Fibroblast of skin of scalp (primary cell): ENCODE data around the gene PIEZO1.

Experiments
- DNase-seq: peaks from one replicate; pipeline ENCODE4 v3.0.0-alpha.2; 2013

Gene PIEZO1

GRCh38 chr16:88816736-88817535 lies 31.9 kb upstream of the PIEZO1 start:
- DNase-seq, result no peak

GRCh38 chr16:88815901-88816589 lies 31.0 kb upstream of the PIEZO1 start:
- peak; percentile 20 for DNase-seq

DNA sequence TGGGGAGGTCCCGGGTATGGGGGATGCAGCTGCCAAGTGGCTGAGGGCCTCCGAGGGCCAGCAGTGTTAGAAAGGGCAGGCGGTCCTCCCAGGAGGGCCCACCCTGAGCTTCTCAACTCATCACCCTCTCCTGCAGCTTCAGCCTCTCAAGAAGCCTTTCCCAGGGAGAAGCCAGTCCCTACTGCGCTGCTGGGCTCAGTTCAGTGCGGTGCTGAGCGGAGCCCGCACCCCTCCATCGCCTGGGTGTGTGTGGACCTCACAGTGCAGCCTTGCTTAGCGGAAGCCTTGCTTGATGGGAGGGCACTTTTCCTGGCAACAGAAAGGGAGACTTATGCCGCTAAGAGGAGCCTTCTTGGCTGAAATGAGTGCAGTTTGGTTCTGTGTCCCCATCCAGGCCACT lies 30.2 kb upstream of the PIEZO1 start:
- DNase-seq, result no peak

DNA sequence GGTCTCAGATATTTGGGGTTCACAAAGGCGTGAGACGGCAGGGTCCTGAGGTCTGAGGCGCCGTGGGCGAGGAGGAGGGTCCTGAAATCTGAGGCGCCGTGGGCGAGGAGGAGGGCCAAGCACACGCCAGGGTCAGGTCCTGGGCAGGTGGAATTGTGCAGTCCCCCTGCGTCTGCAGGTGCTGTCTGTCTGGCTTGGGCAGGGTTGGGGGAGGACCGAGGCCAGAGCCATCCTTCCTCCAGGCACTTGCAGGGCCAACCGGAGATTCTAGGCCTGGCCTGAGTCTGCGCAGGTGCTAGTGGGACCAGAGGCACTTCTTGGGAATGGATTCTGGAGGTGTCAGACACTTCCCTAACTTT lies 29.1 kb upstream of the PIEZO1 start:
- no peak for DNase-seq

DNA sequence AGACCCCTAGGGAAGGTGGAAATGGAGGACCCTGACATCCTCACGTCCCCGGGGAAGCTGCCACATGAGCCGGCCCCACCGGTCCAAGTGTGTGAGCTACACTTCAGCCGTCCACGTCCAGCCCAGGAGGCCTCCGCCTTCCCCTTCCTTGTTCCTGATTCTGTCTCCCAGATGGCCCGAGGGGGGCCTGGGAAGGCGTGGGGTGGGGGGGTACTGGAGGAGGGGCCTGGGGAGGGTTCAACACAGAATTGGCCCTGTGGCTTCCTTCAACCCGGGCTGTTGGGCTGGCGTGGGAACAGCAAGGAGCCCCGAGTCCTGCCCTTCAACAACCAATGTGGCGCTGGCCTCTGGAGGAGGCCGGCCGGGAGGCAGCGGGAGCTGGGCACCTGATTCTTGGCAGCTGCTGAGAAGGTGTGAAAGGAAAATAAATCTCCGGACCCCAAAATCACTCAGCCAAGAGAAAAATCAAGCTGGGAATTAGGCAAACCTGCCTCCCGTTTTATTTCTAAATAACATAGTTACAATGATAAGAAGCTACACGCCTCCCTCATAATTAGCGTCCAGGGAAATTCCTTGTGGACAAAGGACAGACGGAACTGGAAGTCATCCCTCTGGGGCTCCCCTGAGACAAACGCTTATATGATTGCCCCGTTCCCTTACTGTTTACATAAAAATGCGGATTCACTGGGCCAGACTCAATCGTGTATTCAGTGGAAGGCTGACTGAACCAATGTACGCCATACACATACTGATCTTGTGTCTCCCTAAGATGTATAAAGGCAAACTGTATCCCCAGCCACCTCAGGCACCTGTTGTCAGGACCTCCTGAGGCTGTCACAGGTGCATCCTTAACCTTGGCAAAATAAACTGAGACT lies 28.5 kb upstream of the PIEZO1 start:
- DNase-seq, result no peak

DNA sequence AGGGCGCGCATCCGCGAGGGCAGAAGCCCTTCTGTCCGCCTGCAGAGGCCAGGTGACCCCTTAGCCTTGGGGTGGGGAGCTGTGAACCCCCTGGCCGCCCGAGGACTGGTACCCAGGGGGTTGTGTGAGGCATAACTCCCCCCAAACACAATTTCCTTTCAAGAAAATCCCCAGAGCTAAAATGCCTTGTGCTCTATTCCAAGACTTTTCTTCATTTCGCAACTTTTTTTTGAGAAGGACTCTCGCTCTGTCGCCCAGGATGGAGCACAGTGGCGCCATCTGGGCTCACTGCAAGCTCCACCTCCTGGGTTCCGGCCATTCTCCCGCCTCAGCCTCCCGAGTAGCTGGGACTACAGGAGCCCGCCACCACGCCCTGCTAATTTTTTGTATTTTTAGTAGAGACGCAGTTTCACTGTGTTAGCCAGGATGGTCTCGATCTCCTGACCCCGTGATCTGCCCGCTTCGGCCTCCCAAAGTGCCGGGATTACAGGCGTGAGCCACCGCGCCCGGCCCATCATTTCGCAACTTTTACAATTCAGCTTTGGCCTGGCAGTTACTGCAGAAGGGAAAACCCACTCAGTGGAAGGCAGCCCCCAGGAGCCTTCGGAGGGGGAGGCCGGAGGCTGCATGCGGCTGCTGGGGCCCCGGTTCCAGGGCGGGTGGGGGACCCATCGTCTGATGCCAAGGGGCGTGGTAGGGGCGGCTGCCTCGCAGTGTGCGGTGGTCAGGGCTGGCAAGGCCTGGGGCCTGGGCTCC lies 27.7 kb upstream of the PIEZO1 start:
- DNase-seq, result peak; percentile 51

- DNase-seq, result peak; percentile 93
Observed at GRCh38 chr16:88811769-88812512, 26.9 kb upstream of the PIEZO1 start, which contains the start of gene APRT. Gene APRT, minus strand, starts transcription at chr16:88811928. Its CDS starts 29 bp downstream, at chr16:88811899.

- peak; percentile 85 for DNase-seq
Observed at GRCh38 chr16:88810912-88811768, 26.1 kb upstream of the PIEZO1 start.

DNA sequence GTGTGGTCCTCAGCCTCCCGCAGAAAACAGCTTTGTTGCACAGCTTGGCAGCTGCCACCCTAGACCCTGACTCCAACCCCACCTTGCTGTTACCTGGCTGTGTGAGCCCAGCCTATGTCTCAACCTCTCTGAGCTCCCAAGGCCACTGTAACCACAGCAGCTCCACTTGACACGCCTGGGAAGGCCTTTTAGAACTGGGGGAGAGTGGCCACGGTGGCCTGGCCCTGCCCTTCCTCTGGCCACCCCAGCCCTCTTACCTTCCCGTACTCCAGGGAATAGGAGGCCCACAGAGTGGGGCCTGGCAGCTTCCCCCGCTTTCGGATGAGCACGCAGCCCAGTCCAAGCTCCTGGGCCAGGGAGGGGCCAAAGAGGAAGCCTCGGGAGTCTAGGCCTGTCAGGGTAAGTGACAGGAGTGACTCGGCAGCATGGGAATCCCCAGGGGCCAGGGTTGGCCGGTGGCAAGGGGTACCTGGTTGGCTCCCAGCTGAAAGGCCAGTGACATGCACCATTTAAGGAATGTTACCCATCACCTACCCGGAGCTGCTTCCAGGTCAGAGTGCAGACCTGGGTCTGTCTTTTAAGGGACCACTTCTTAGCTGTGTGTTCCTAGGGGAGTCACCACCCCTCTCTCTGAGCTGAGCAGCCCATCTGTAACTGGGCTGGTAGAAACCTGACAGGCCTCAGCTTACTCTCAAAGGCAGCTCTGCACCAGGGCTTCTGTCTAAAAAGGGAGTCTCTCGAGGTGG lies 25.3 kb upstream of the PIEZO1 start:
- no peak for DNase-seq

DNA sequence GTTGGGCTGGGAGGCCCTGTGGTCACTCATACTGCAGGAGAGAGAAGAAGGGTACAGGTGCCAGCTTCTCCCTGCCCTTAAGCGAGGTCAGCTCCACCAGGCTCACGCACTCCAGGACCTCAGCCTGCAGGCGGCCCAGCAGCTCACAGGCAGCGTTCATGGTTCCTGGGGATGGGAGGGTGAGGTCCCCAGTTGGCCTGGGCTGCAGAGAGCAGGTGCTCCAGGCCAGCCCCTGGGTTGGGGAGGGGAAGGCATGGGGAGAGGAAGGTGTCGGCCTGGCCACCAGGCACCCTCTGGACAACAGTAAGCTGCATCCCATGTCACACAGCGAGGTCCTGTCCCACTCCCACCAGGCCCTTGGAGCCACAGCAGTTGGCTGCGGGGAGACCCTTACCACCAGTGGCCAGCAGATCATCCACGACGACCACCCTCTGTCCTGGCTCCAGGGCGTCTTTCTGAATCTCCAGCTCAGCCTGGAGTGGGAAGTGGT lies 24.7 kb upstream of the PIEZO1 start:
- DNase-seq, result no peak

- DNase-seq, result no peak
Observed at GRCh38 chr16:88809068-88809675, 24.2 kb upstream of the PIEZO1 start.

GRCh38 chr16:88807626-88808453 lies 22.8 kb upstream of the PIEZO1 start:
- no peak for DNase-seq

GRCh38 chr16:88807142-88807625 lies 22.2 kb upstream of the PIEZO1 start:
- DNase-seq, result no peak

DNA sequence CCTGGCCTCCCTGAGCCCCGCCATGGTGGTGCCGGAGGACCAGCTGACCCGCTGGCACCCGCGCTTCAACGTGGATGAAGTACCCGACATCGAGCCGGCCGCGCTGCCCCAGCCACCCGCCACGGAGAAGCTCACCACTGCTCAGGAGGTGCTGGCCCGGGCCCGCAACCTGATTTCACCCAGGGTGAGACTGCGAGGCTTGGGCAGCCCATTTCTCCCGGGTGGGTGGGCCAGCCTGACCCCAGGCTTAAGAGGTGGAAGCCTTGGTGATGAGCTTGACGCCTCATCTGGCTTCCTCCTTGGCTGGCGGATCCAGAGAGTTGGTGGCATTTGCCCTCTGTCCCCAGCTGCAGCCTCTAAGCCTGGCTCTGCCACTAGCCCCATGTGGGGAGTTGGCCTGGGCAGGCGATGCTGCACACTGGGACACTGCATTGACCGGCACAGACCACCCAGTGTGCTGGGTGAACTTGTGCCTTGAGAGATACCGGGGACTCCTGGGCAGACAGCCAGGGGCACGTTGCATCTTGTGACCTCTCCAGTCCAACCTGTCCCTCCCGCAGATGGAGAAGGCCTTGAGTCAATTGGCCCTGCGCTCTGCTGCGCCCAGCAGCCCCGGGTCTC lies 21.6 kb upstream of the PIEZO1 start:
- DNase-seq, result no peak

DNA sequence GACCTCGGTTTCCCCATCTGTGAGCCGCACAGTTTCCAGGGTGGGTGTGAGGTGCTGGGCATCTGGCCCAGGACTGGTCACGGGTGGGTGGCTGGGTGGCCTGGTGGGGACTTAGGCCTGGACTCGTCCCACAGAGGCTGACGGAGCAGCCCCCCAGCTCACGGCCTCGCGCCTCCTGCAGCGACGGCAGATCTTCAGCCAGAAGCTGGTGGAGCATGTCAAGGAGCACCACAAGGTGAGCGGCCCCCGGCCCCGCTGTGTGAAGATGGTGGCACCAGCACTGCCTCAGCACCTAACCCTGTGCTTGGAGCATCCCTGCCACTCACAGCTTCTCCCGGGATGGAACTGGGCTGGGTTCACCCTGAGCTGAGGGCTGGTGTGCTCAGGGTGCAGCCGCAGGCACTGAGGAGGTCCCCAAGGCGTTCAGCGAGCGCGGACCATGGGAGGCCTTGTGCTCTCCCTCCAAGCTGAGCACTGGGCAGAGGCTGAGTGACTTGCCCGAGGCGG lies 20.9 kb upstream of the PIEZO1 start:
- no peak for DNase-seq

DNA sequence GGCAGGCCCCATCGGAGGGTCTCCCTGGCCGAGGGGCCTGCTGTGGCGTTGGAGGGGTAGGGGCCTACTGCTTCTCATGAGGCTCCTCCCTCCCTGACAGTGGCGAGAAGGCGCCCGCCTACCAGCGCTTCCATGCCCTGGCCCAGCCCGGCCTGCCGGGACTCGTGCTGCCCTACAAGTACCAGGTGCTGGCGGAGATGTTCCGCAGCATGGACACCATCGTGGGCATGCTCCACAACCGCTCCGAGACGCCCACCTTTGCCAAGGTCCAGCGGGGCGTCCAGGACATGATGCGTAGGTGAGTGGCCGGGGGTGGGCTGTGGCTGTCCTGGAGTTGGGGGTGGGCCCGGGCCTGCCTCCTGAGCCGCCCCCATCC lies 20.3 kb upstream of the PIEZO1 start:
- no peak for DNase-seq

DNA sequence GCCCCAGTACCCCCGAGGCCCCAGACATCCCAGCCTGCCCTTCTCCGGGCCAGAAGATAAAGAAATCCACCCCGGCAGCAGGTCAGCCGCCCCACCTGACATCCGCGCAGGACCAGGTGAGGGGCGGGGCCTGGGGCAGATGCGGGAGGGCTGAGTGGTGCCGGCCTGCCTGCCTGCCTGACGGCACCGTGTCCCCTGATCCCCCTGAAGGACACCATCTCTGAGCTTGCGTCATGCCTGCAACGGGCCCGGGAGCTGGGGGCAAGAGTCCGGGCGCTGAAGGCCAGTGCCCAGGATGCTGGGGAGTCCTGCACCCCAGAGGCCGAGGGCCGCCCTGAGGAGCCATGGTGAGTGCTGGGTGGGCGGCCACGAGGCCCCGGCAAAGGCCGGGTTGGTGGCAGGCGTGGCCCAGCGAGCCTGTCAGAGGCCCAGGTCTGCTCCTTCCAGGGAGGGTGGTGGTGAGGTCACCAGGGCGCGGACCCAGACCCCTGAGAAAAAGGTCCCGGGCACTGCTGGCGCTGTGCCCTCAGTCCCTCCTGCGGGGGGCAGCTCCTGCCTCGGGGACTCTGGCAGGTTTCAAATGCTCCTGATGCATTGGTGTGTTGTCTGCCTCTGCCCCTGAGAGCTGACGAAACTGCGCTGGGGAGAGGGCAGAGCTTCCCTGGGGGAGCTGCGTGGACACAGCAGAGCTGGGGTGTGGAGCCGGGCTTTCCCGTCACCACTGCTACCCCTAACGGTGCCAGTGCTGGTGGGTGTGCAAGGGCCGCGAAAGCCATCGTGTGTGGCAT lies 19.7 kb upstream of the PIEZO1 start:
- no peak for DNase-seq
